C1 segment of cervical spinal cord (tissue), 14 donors: ENCODE results near the gene HCAR1.
"Not testable (repeated sequence)": the region's sequence is repeated elsewhere in the genome, so short reads cannot be mapped to it uniquely, and the experiment has no call there.

Experiments used
- DNase-seq, 14 donors: peaks; one replicate each; lab custom pipeline; 2025; lab: John Stamatoyannopoulos, UW

The HCAR1 gene

GRCh38 chr12:122730215-122731014 is at the start of gene HCAR1:
TSS of gene HCAR1 (minus strand) at chr12:122730844. CDS start at chr12:122730339, 505 bp downstream.
- no peak for DNase-seq

- DNase-seq = no peak
Measured at GRCh38 chr12:122757568-122757967, 26.9 kb upstream of the HCAR1 start.

GRCh38 chr12:122754790-122755189 is 24.1 kb upstream of the HCAR1 start:
- DNase-seq = no peak

- peak in 1 of 14 donors; percentile 31 for DNase-seq
Measured at GRCh38 chr12:122753319-122753650, 22.6 kb upstream of the HCAR1 start.

- peak; percentile 85 to 97 (median 94) for DNase-seq
Measured at GRCh38 chr12:122752464-122753318, 22.0 kb upstream of the HCAR1 start, which contains the start of gene DENR. TSS of gene DENR (plus strand) at chr12:122752824. CDS start at chr12:122753702, 878 bp downstream.

- DNase-seq = not testable (repeated sequence)
Measured at GRCh38 chr12:122750781-122751515, 20.3 kb upstream of the HCAR1 start.

GRCh38 chr12:122749569-122750332 is 19.1 kb upstream of the HCAR1 start:
- DNase-seq = no peak

- no peak for DNase-seq
Measured at GRCh38 chr12:122747224-122748135, 16.8 kb upstream of the HCAR1 start.

- peak in 4 of 14 donors; percentile 3 to 22 (median 8) for DNase-seq
Measured at GRCh38 chr12:122743895-122744525, 13.4 kb upstream of the HCAR1 start.

- DNase-seq = no peak
Measured at GRCh38 chr12:122740351-122740750, 9.7 kb upstream of the HCAR1 start.

- DNase-seq = no peak
Measured at GRCh38 chr12:122738571-122738970, 7.9 kb upstream of the HCAR1 start.

GRCh38 chr12:122732611-122733010 is 2.0 kb upstream of the HCAR1 start:
- no peak for DNase-seq

GRCh38 chr12:122732170-122732569 is 1.5 kb upstream of the HCAR1 start:
- no peak for DNase-seq

- no peak for DNase-seq
Measured at GRCh38 chr12:122729583-122730214, 945 bp downstream of the HCAR1 start.

- no peak for DNase-seq
Measured at GRCh38 chr12:122726080-122726558, 4.5 kb downstream of the HCAR1 start.

- no peak for DNase-seq
Measured at GRCh38 chr12:122725452-122726079, 5.1 kb downstream of the HCAR1 start.

- no peak for DNase-seq
Measured at GRCh38 chr12:122724641-122725243, 5.9 kb downstream of the HCAR1 start.

- no peak for DNase-seq
Measured at GRCh38 chr12:122722387-122722786, 8.3 kb downstream of the HCAR1 start.
